Endodermal cell (in vitro differentiated cells): ENCODE data around the gene C1orf35. TPM values are rescaled to one million over a fixed set of nuclear protein-coding genes. Genes with fewer than 3 reads are reported as not detected.
"Not testable (repeated sequence)": the region's sequence is repeated elsewhere in the genome, so short reads cannot be mapped to it uniquely, and the experiment has no call there.

Source experiments
- DNase-seq: peaks from one replicate; pipeline ENCODE4 v3.0.0-alpha.2; 2017
- H3K27ac ChIP-seq: 2 replicates; pipeline ENCODE4 v1.5.1; 2013; ENCODE audit warnings: mild to moderate bottlenecking, low read depth, low read length, moderate library complexity
- H3K27me3 ChIP-seq: 2 replicates; pipeline ENCODE4 v1.6.1; 2013; ENCODE audit warnings: mild to moderate bottlenecking, low read length, moderate library complexity; ENCODE audit not compliant: insufficient read depth, control insufficient read depth, poor library complexity, severe bottlenecking
- H3K36me3 ChIP-seq: 2 replicates; pipeline ENCODE4 v1.7.0; 2013; ENCODE audit warnings: mild to moderate bottlenecking, low read length, moderate library complexity; ENCODE audit not compliant: control insufficient read depth, insufficient read depth
- H3K4me1 ChIP-seq: one replicate; pipeline ENCODE4 v1.7.0; 2013; ENCODE audit warnings: low read length; ENCODE audit not compliant: control insufficient read depth, insufficient read depth
- H3K4me3 ChIP-seq: 2 replicates; pipeline ENCODE4 v1.5.1; 2013; ENCODE audit warnings: mild to moderate bottlenecking, low read length, moderate library complexity
- H3K9ac ChIP-seq: 2 replicates; pipeline ENCODE4 v1.6.1; 2013; ENCODE audit warnings: mild to moderate bottlenecking, low read length, moderate library complexity; ENCODE audit not compliant: poor library complexity, severe bottlenecking; ENCODE audit errors: extremely low read depth
- H3K9me3 ChIP-seq: 2 replicates; pipeline ENCODE4 v1.6.1; 2013; ENCODE audit warnings: mild to moderate bottlenecking, low read length, moderate library complexity; ENCODE audit not compliant: control insufficient read depth
- H3K27ac Mint-ChIP-seq: 2 replicates; pipeline ENCODE4 v1.8.0; 2020; ENCODE audit warnings: mixed read lengths
- H3K27me3 Mint-ChIP-seq: 2 replicates; pipeline ENCODE4 v1.8.0; 2021; ENCODE audit warnings: mild to moderate bottlenecking, mixed read lengths; ENCODE audit not compliant: insufficient read depth
- H3K36me3 Mint-ChIP-seq: 2 replicates; pipeline ENCODE4 v1.8.0; 2020; ENCODE audit warnings: low read depth, mixed read lengths
- H3K4me1 Mint-ChIP-seq: 2 replicates; pipeline ENCODE4 v1.8.0; 2020; ENCODE audit warnings: mixed read lengths
- H3K4me3 Mint-ChIP-seq: 2 replicates; pipeline ENCODE4 v1.8.0; 2020; ENCODE audit warnings: mild to moderate bottlenecking, moderate library complexity, mixed read lengths
- H3K9me3 Mint-ChIP-seq: 2 replicates; pipeline ENCODE4 v1.8.0; 2020; ENCODE audit warnings: mild to moderate bottlenecking, mixed read lengths
- WGBS, 2 experiments: methylation state at CpG; one replicate each; pipeline versions ENCODE4 v1.1.5 to v1.1.7; 2013; ENCODE audit warnings: missing lambda C conversion rate in 2 of 2, mixed read lengths in 1 of 2; ENCODE audit not compliant: insufficient coverage in 1 of 2, insufficient read length in 1 of 2; 5-methylcytosine and 5-hydroxymethylcytosine counted together
- total RNA-seq, 2 donors: library from RNA; stranded (reverse); fragmentation: NEBNext Ultra II Directional in 1 of 2; extraction: Animal tissue kit (Norgen Biotek cat#: 25700) in 1 of 2; gene quantifications; 2 replicates in 1 of 2; 3 replicates in 1 of 2; pipeline ENCODE4 v1.2.1, GENCODE V29; 2021
- TF ChIP-seq, protein P1 (sequence below): fragments of 200-600 bp; sonication (generic); conservative IDR thresholded peaks from 2 replicates; pipeline ENCODE4 v1.5.0; 2021; ENCODE audit warnings: antibody characterized with exemption, mild to moderate bottlenecking

Gene C1orf35
- total RNA-seq, 2 donors from 2014 or later = 31.6 to 34.0 TPM

DNA sequence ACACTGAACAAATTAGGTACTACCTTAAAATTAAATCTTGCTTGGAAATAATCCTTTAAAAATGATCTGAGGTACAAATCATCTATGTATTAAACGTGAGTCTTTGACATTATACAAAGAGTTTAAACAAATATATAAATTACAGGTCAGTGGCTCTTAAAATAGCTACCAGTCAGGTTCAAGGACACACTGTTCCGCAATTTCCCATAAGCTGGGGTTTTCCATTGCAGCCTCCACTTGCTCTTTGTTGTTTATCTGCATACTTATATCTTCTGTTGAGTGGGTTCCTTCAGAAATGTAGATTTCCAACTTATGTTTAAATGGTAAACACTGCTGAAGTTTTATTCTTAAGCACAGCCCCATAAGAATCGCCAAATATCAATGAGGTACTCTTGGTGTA is 11.7 kb upstream of the C1orf35 start:
- peaks cover 6% of the 10 kb centered on the region for H3K27me3 Mint-ChIP-seq
- no peak overlapping the region for H3K27ac Mint-ChIP-seq
- 95 to 100% methylated on average over 1 to 2 of the region's 3 CpGs for WGBS, 2 experiments
- H3K4me3 Mint-ChIP-seq = no peak overlapping the region
- no peaks in the 10 kb centered on the region for H3K27me3 ChIP-seq
- peaks cover 3% of the 10 kb centered on the region for H3K4me1 ChIP-seq
- H3K36me3 ChIP-seq = no peaks in the 10 kb centered on the region
- H3K27ac ChIP-seq = no peak overlapping the region
- peaks cover 56% of the 10 kb centered on the region for H3K9me3 ChIP-seq
- peaks cover 51% of the 10 kb centered on the region for H3K9me3 Mint-ChIP-seq
- H3K9ac ChIP-seq = no peak overlapping the region
- H3K4me3 ChIP-seq = no peak overlapping the region
- peaks cover 8% of the 10 kb centered on the region for H3K36me3 Mint-ChIP-seq
- TF ChIP-seq, protein P1, sequence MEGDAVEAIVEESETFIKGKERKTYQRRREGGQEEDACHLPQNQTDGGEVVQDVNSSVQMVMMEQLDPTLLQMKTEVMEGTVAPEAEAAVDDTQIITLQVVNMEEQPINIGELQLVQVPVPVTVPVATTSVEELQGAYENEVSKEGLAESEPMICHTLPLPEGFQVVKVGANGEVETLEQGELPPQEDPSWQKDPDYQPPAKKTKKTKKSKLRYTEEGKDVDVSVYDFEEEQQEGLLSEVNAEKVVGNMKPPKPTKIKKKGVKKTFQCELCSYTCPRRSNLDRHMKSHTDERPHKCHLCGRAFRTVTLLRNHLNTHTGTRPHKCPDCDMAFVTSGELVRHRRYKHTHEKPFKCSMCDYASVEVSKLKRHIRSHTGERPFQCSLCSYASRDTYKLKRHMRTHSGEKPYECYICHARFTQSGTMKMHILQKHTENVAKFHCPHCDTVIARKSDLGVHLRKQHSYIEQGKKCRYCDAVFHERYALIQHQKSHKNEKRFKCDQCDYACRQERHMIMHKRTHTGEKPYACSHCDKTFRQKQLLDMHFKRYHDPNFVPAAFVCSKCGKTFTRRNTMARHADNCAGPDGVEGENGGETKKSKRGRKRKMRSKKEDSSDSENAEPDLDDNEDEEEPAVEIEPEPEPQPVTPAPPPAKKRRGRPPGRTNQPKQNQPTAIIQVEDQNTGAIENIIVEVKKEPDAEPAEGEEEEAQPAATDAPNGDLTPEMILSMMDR = no peak
- H3K4me1 Mint-ChIP-seq = peaks cover 11% of the 10 kb centered on the region
- no peak for DNase-seq

DNA sequence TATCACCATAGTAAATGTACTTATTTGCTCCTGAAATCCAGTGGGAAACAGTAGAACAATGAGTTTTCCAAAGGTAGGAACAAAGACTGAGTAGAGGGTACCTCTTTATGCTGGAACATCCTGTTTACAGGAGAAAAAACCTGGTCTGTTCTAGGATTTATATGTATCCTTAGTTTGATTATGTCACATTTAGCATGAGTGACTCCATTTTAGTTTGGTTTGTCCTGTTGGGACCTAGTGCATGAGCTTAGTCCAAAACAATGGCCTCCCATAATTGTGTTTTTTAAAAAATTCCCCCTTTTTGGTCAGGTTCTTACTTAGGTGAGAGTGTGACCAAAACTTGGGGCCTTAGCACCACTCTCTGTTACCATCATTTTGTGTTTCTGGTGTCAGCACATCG is 9.5 kb upstream of the C1orf35 start:
- H3K9ac ChIP-seq = no peak overlapping the region
- DNase-seq = no peak
- H3K27ac ChIP-seq = no peak overlapping the region
- WGBS, 2 experiments = 81 to 100% methylated on average over 1 of the region's 1 CpG
- Mint-ChIP-seq H3K9me3 (peaks cover 31% of the 10 kb centered on the region), H3K27ac (no peak overlapping the region), H3K4me1 (peaks cover 12% of the 10 kb centered on the region), H3K36me3 (peaks cover 4% of the 10 kb centered on the region), H3K27me3 (peaks cover 4% of the 10 kb centered on the region), H3K4me3 (no peak overlapping the region)
- H3K4me3 ChIP-seq = no peak overlapping the region
- peaks cover 2% of the 10 kb centered on the region for H3K36me3 ChIP-seq
- peaks cover 5% of the 10 kb centered on the region for H3K4me1 ChIP-seq
- no peaks in the 10 kb centered on the region for H3K27me3 ChIP-seq
- peaks cover 34% of the 10 kb centered on the region for H3K9me3 ChIP-seq
- TF ChIP-seq, protein P1 = no peak

DNA sequence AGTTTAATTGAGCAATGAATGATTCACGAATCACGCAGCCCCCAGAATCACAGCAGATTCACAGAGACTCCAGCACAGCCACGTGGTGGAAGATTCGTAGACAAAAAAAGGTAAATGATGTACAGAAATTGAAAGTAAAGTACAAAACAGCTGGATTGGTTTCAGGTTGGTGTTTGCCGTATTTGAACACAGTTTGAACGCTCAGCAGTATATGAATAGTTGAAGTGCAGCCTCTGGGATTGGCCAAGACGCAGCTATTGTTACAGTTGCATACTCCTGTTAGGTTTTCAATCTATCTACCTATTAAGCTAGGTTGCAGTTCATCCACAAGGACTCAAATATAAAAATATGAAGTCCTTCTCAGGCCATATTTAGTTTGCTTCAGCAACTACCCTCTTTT is 9.0 kb upstream of the C1orf35 start:
- no peak overlapping the region for H3K9ac ChIP-seq
- TF ChIP-seq, protein P1 = no peak
- Mint-ChIP-seq H3K27ac (no peak overlapping the region), H3K27me3 (peaks cover 4% of the 10 kb centered on the region), H3K4me1 (peaks cover 12% of the 10 kb centered on the region), H3K9me3 (peaks cover 27% of the 10 kb centered on the region), H3K36me3 (peaks cover 6% of the 10 kb centered on the region), H3K4me3 (no peak overlapping the region)
- peaks cover 30% of the 10 kb centered on the region for H3K9me3 ChIP-seq
- peaks cover 6% of the 10 kb centered on the region for H3K36me3 ChIP-seq
- H3K27ac ChIP-seq = no peak overlapping the region
- peaks cover 5% of the 10 kb centered on the region for H3K4me1 ChIP-seq
- no peaks in the 10 kb centered on the region for H3K27me3 ChIP-seq
- DNase-seq = no peak
- no peak overlapping the region for H3K4me3 ChIP-seq
- 90 to 94% methylated on average over 7 of the region's 7 CpGs for WGBS, 2 experiments

DNA sequence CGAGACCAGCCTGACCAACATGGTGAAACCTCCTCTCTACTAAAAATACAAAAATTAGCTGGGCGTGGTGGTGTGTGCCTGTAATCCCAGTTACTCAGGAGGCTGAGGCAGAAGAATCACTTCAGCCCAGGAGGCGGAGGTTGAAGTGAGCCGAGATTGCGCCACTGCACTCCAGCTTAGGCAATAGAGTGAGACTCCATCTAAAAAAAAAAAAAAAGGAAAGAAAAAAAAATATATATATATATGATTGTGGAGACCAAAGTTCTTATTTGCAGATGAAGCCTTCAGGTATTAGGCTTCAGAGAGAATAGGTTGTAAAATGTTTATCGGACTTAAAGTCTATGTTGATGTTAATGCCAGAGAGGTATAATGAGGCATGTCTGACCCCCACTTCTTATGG is 8.2 kb upstream of the C1orf35 start:
- H3K9ac ChIP-seq, H3K27me3 ChIP-seq, DNase-seq, H3K4me3 ChIP-seq, H3K27me3 Mint-ChIP-seq, H3K27ac Mint-ChIP-seq, H3K27ac ChIP-seq, H3K4me1 ChIP-seq, H3K36me3 ChIP-seq: not testable (repeated sequence)
- Mint-ChIP-seq H3K36me3 (peaks cover 11% of the 10 kb centered on the region), H3K9me3 (peaks cover 18% of the 10 kb centered on the region), H3K4me1 (peaks cover 12% of the 10 kb centered on the region), H3K4me3 (peak overlapping the region; percentile 84)
- H3K9me3 ChIP-seq = peaks cover 21% of the 10 kb centered on the region
- WGBS, 2 experiments = 94% methylated on average over 5 of the region's 6 CpGs; no CpG with 5 or more reads in 1 of the 2 experiments
